ENCODE data around the gene MTFR1L. TPM values are rescaled to one million over a fixed set of nuclear protein-coding genes. Genes with fewer than 3 reads are reported as not detected.

Gene MTFR1L
- total RNA-seq, 5 donors from 2014 or later (not counting 1 experiment from before 2014, with no cell fraction given), result 39.6 to 48.1 (median 41.6) TPM

- H3K27ac ChIP-seq (ENCODE audit: low read length), result peak overlapping the region; percentile 74
- H3K4me1 ChIP-seq (ENCODE audit: control insufficient read depth in 1 of 2, extremely low read depth in 1 of 2, insufficient read depth in 2 of 2, low read length in 2 of 2), result peaks cover 70 to 100% of the 10 kb centered on the region in 2 experiments
Measured at GRCh38 chr1:25773441-25774125, 46.2 kb upstream of the MTFR1L start.

DNA sequence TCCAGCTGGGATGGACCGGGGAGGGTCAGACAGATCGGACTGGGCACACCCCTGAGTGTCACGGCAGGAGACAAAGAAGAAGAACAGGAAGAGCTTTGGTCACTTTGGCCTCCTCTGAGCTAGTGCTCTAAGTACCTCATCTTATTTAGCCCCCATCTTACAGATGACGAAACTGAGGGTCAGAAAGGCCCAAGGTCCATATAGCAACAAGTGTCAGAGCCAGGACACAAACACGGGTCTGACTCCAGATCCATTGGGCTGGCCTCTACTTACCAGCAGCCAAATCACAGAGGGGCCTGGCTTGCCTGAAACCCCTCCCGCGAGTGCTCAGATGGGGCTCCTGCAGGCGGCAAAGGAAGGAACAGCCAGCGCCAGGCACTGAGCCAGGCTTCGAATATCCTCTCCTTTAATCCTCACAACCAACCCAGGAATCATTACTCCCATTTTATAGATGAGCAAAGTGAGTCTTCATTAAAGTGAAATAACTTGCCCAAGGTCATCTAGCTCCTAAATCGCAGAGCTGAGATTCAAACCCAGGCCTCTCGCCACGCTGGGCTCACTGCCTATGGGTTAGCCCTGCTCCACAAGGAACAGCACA lies 45.4 kb upstream of the MTFR1L start:
- Mint-ChIP-seq H3K27me3 (no peaks in the 10 kb centered on the region), H3K36me3 (peaks cover 38% of the 10 kb centered on the region), H3K4me3 (peak overlapping the region; percentile 72 to 86 (median 82)), H3K4me1 (peaks cover 76 to 91% (median 82%) of the 10 kb centered on the region in 3 donors), H3K27ac (peak overlapping the region; percentile 91 to 99), H3K9me3 (no peaks in the 10 kb centered on the region)
- Histone ChIP-seq H3K4me3 (ENCODE audit: control insufficient read depth in 1 of 2, extremely low read depth in 1 of 2, low read length in 1 of 2) (peak overlapping the region; percentile 31 to 46), H3K27ac (ENCODE audit: low read length) (peak overlapping the region; percentile 74), H3K4me1 (ENCODE audit: control insufficient read depth in 1 of 2, extremely low read depth in 1 of 2, insufficient read depth in 2 of 2, low read length in 2 of 2) (peaks cover 63 to 94% of the 10 kb centered on the region in 2 experiments), H3K9me3 (no peaks in the 10 kb centered on the region), H3K36me3 (ENCODE audit: control insufficient read depth in 2 of 2, extremely low read depth in 1 of 2, insufficient read depth in 1 of 2, low read length in 1 of 2) (peaks cover 0 to 29% of the 10 kb centered on the region in 2 donors), H3K27me3 (replicated peaks in 1 of 2; ENCODE audit: control insufficient read depth in 2 of 2, extremely low read depth in 1 of 2, insufficient read depth in 2 of 2, low read length in 1 of 2) (no peaks in the 10 kb centered on the region)
- ATAC-seq (replicated peaks in 1 of 4) (no peak), DNase-seq (peak in 1 of 35 experiments; percentile 42)
- POLR2A ChIA-PET, result interaction anchor here in 1 of 2 donors (0.6 kb wide), 1 partner anchor 45 kb away, joined by 3 read pairs; the partner anchor contains the start of gene MTFR1L
- CTCF ChIA-PET, result interaction anchor here in 1 of 2 donors (0.7 to 1.3 kb wide), 5 partner anchors 19 to 202 kb away, joined by 3 to 5 read pairs (median 4); no protein-coding TSS in a partner anchor
- 45% methylated on average over 5 of the region's 13 CpGs for WGBS (ENCODE audit: insufficient coverage)

More at GRCh38 chr1:25773441-25774125, 46.2 kb upstream of the MTFR1L start:
- Histone ChIP-seq H3K4me3 (ENCODE audit: control insufficient read depth in 1 of 2, extremely low read depth in 1 of 2, low read length in 1 of 2) (peak overlapping the region in 1 of 2 donors; percentile 46), H3K9me3 (no peaks in the 10 kb centered on the region), H3K27me3 (replicated peaks in 1 of 2; ENCODE audit: control insufficient read depth in 2 of 2, extremely low read depth in 1 of 2, insufficient read depth in 2 of 2, low read length in 1 of 2) (no peaks in the 10 kb centered on the region), H3K36me3 (ENCODE audit: control insufficient read depth in 2 of 2, extremely low read depth in 1 of 2, insufficient read depth in 1 of 2, low read length in 1 of 2) (peaks cover 0 to 27% of the 10 kb centered on the region in 2 donors)
- ChIA-PET CTCF (no interaction called here), POLR2A (no interaction called here)
- 96% methylated on average over 3 of the region's 4 CpGs for WGBS (ENCODE audit: insufficient coverage)
- peak overlapping the region; percentile 63 to 86 (median 72) for H3K4me3 Mint-ChIP-seq
- H3K36me3 Mint-ChIP-seq, result peaks cover 41% of the 10 kb centered on the region
- H3K27ac Mint-ChIP-seq, result peak overlapping the region; percentile 91 to 99
- H3K4me1 Mint-ChIP-seq, result peaks cover 83 to 97% (median 84%) of the 10 kb centered on the region in 3 donors
- DNase-seq (no peak), ATAC-seq (replicated peaks in 1 of 4) (no peak)
- H3K9me3 Mint-ChIP-seq, result no peaks in the 10 kb centered on the region
- H3K27me3 Mint-ChIP-seq, result no peaks in the 10 kb centered on the region

DNA sequence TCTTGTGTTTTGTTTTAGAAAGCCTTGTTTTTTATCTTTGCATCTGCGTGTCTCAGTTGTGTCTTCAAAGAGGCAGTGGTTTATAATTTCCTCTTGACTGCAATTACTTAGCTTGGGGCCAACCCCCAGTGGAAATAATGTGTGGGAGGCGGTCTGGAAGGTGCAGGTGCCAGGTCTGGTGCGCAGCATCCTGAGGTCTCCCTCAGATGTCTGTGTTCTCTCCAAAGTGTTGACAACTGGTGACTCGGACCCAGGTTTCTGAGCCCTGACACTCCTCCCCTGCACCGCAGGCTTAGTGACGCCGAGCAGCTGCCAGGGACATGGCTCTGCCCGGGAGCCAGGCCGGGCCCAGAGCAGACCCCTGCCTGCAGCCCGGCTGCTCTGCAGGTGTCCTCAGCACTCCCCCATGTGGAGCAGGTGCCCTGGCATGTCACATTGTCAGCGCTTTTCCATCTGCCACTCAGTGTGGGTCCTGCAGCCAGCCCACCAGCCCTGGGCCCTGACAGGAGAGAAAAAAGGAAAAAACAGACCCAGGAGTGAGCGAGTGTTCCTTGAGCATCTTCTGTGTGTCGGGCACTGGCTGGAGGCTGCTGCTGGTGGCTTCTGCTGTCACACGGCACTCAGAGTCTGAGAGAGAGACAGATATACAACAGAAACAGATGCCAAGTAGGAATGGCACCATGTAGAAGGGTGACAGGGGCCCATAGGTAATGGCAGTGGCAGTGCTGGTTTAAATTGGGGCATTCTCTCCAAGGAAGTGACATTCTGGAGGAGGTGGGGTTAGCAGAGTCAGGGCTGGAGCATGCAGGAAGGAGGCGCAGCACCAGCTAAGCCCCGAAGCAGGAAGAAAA lies 44.6 kb upstream of the MTFR1L start:
- Mint-ChIP-seq H3K27ac (peak overlapping the region; percentile 91 to 99), H3K27me3 (no peaks in the 10 kb centered on the region), H3K4me3 (peak overlapping the region; percentile 72 to 86 (median 82)), H3K4me1 (peaks cover 70 to 85% (median 73%) of the 10 kb centered on the region in 3 donors), H3K9me3 (no peaks in the 10 kb centered on the region), H3K36me3 (peaks cover 37% of the 10 kb centered on the region)
- ATAC-seq (replicated peaks in 1 of 4) (peak; percentile 87 to 89 (median 88)), DNase-seq (peak; percentile 59 to 96 (median 84))
- POLR2A ChIA-PET, result interaction anchor here in 1 of 2 donors (0.6 kb wide), 2 partner anchors 44 to 288 kb away, joined by 3 to 4 read pairs; partner anchors contain the start of gene MTFR1L
- 3% methylated on average over 14 of the region's 16 CpGs for WGBS (ENCODE audit: insufficient coverage)
- Histone ChIP-seq H3K4me3 (ENCODE audit: control insufficient read depth in 1 of 2, extremely low read depth in 1 of 2, low read length in 1 of 2) (peak overlapping the region; percentile 31 to 46), H3K4me1 (ENCODE audit: control insufficient read depth in 1 of 2, extremely low read depth in 1 of 2, insufficient read depth in 2 of 2, low read length in 2 of 2) (peaks cover 55 to 86% of the 10 kb centered on the region in 2 experiments), H3K36me3 (ENCODE audit: control insufficient read depth in 2 of 2, extremely low read depth in 1 of 2, insufficient read depth in 1 of 2, low read length in 1 of 2) (peaks cover 0 to 29% of the 10 kb centered on the region in 2 donors), H3K27me3 (replicated peaks in 1 of 2; ENCODE audit: control insufficient read depth in 2 of 2, extremely low read depth in 1 of 2, insufficient read depth in 2 of 2, low read length in 1 of 2) (no peaks in the 10 kb centered on the region), H3K9me3 (no peaks in the 10 kb centered on the region), H3K27ac (ENCODE audit: low read length) (peak overlapping the region; percentile 74)
- CTCF ChIA-PET, result interaction anchor here in 1 of 2 donors (0.6 to 1.3 kb wide), 7 partner anchors 12 to 254 kb away, joined by 3 to 5 read pairs (median 4); no protein-coding TSS in a partner anchor

GRCh38 chr1:25779388-25779787 lies 40.4 kb upstream of the MTFR1L start:
- ChIA-PET POLR2A (no interaction called here), CTCF (no interaction called here)
- Mint-ChIP-seq H3K4me3 (no peak overlapping the region), H3K4me1 (peaks cover 28 to 62% (median 31%) of the 10 kb centered on the region in 3 donors), H3K36me3 (peaks cover 26% of the 10 kb centered on the region), H3K9me3 (no peaks in the 10 kb centered on the region), H3K27ac (no peak overlapping the region), H3K27me3 (no peaks in the 10 kb centered on the region)
- no peaks in the 10 kb centered on the region for H3K27me3 ChIP-seq (replicated peaks in 1 of 2; ENCODE audit: control insufficient read depth in 2 of 2, extremely low read depth in 1 of 2, insufficient read depth in 2 of 2, low read length in 1 of 2)
- peaks cover 15 to 43% of the 10 kb centered on the region in 2 experiments for H3K4me1 ChIP-seq (ENCODE audit: control insufficient read depth in 1 of 2, extremely low read depth in 1 of 2, insufficient read depth in 2 of 2, low read length in 2 of 2)
- H3K27ac ChIP-seq (ENCODE audit: low read length), result no peak overlapping the region
- no peaks in the 10 kb centered on the region for H3K9me3 ChIP-seq
- H3K4me3 ChIP-seq (ENCODE audit: control insufficient read depth in 1 of 2, extremely low read depth in 1 of 2, low read length in 1 of 2), result no peak overlapping the region
- DNase-seq (no peak), ATAC-seq (replicated peaks in 1 of 4) (no peak)
- peaks cover 0 to 39% of the 10 kb centered on the region in 2 donors for H3K36me3 ChIP-seq (ENCODE audit: control insufficient read depth in 2 of 2, extremely low read depth in 1 of 2, insufficient read depth in 1 of 2, low read length in 1 of 2)
- WGBS (ENCODE audit: insufficient coverage), result 92% methylated on average over 4 of the region's 8 CpGs

DNA sequence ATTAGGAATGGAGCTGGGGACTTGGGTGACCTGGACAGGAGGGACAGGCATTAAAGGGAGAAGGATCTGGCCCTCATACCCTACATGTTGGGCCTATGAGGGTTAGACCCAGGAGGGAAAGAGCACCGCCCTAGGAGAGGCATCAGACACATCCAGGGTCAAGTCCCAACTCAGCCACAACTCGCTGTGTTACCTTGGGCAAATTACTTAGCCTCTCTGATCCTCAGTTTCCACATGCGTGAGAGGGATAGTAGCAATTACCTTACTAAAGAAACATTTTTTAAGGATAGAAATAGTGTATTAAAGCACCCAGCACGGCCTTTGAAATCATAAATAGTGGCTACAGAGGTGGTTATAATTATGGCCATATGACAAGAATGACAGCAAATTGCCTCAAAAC lies 39.9 kb upstream of the MTFR1L start:
- Histone ChIP-seq H3K4me1 (ENCODE audit: control insufficient read depth in 1 of 2, extremely low read depth in 1 of 2, insufficient read depth in 2 of 2, low read length in 2 of 2) (peaks cover 13 to 38% of the 10 kb centered on the region in 2 experiments), H3K27ac (ENCODE audit: low read length) (no peak overlapping the region), H3K9me3 (no peaks in the 10 kb centered on the region), H3K36me3 (ENCODE audit: control insufficient read depth in 2 of 2, extremely low read depth in 1 of 2, insufficient read depth in 1 of 2, low read length in 1 of 2) (peaks cover 0 to 43% of the 10 kb centered on the region in 2 donors), H3K4me3 (ENCODE audit: control insufficient read depth in 1 of 2, extremely low read depth in 1 of 2, low read length in 1 of 2) (no peak overlapping the region), H3K27me3 (replicated peaks in 1 of 2; ENCODE audit: control insufficient read depth in 2 of 2, extremely low read depth in 1 of 2, insufficient read depth in 2 of 2, low read length in 1 of 2) (no peaks in the 10 kb centered on the region)
- Mint-ChIP-seq H3K27me3 (no peaks in the 10 kb centered on the region), H3K4me1 (peaks cover 23 to 62% (median 26%) of the 10 kb centered on the region in 3 donors), H3K36me3 (peaks cover 30% of the 10 kb centered on the region), H3K9me3 (no peaks in the 10 kb centered on the region), H3K4me3 (no peak overlapping the region), H3K27ac (no peak overlapping the region)
- ATAC-seq (replicated peaks in 1 of 4), result no peak
- ChIA-PET CTCF (no interaction called here), POLR2A (no interaction called here)
- no peak for DNase-seq
- WGBS (ENCODE audit: insufficient coverage), result no CpG with 5 or more reads among the region's 4 CpGs

Measured in T-cell (primary cell).